Neural cell (in vitro differentiated cells): Measurements from ENCODE around the gene LTBP1. TPM values are rescaled to one million over a fixed set of nuclear protein-coding genes. Genes with fewer than 3 reads are reported as not detected.

Experiments used
- H2AFZ ChIP-seq: fragments of 200-600, 300-800 bp; sonication (generic), shearing (Covaris generic); 2 replicates; pipeline ENCODE4 v1.6.0; 2014; ENCODE audit warnings: low read depth, mild to moderate bottlenecking, antibody characterized with exemption, low read length, moderate library complexity
- H3F3A ChIP-seq: fragments of 200-600 bp; shearing (Covaris generic); 2 replicates; pipeline ENCODE4 v1.6.1; 2016; ENCODE audit warnings: mild to moderate bottlenecking, moderate library complexity, mixed read lengths, antibody characterized with exemption, low read length; ENCODE audit not compliant: insufficient read depth, poor library complexity, severe bottlenecking
- H3K27ac ChIP-seq: fragments of 200-600, 300-800 bp; sonication (generic), shearing (Covaris generic); 2 replicates; pipeline ENCODE4 v1.5.1; 2014; ENCODE audit warnings: mild to moderate bottlenecking, low read length, moderate library complexity
- H3K27me3 ChIP-seq: fragments of 300-800, 200-600 bp; sonication (generic), shearing (Covaris generic); 2 replicates; pipeline ENCODE4 v1.6.0; 2014; ENCODE audit warnings: mild to moderate bottlenecking, low read depth, low read length, moderate library complexity; ENCODE audit not compliant: insufficient read depth
- H3K36me3 ChIP-seq: fragments of 300-800, 200-600 bp; sonication (generic), shearing (Covaris generic); 2 replicates; pipeline ENCODE4 v1.5.1; 2014; ENCODE audit warnings: mild to moderate bottlenecking, antibody characterized with exemption, low read length, moderate library complexity; ENCODE audit not compliant: insufficient read depth
- H3K4me2 ChIP-seq: fragments of 300-800, 200-600 bp; sonication (generic), shearing (Covaris generic); 2 replicates; pipeline ENCODE4 v1.6.0; 2014; ENCODE audit warnings: mild to moderate bottlenecking, low read length
- H3K4me3 ChIP-seq: fragments of 300-800, 200-600 bp; sonication (generic), shearing (Covaris generic); 2 replicates; pipeline ENCODE4 v1.5.1; 2014; ENCODE audit warnings: mild to moderate bottlenecking, low read length, moderate library complexity
- H3K79me2 ChIP-seq: fragments of 200-600 bp; shearing (Covaris generic); replicated peaks from 2 replicates; pipeline ENCODE4 v1.6.0; 2014; ENCODE audit warnings: mild to moderate bottlenecking, low read length, moderate library complexity; ENCODE audit not compliant: insufficient read depth
- H3K9ac ChIP-seq: fragments of 300-800, 200-600 bp; sonication (generic), shearing (Covaris generic); 2 replicates; pipeline ENCODE4 v1.6.1; 2016; ENCODE audit warnings: mild to moderate bottlenecking, low read length, mixed read lengths
- H3K9me2 ChIP-seq: fragments of 200-600 bp; shearing (Covaris generic); 2 replicates; pipeline ENCODE4 v1.6.1; 2016; ENCODE audit warnings: mild to moderate bottlenecking, low read length, mixed read lengths; ENCODE audit not compliant: insufficient read depth
- H3K9me3 ChIP-seq: fragments of 200-600, 300-800 bp; sonication (generic), shearing (Covaris generic); 2 replicates; pipeline ENCODE4 v1.6.1; 2016; ENCODE audit warnings: mild to moderate bottlenecking, mixed run types, low read length, moderate library complexity, mixed read lengths
- H4K20me1 ChIP-seq: fragments of 200-600 bp; shearing (Covaris generic); 2 replicates; pipeline ENCODE4 v1.6.1; 2016; ENCODE audit warnings: mild to moderate bottlenecking, mixed run types; ENCODE audit not compliant: insufficient read depth
- CTCF ChIP-seq: fragments of 450-650 bp; IDR thresholded peaks from 2 replicates; pipeline ENCODE4 v1.5.1; 2014; ENCODE audit warnings: antibody characterized with exemption, mild to moderate bottlenecking, moderate library complexity; ENCODE audit not compliant: poor library complexity, severe bottlenecking
- EP300 ChIP-seq: fragments of 450-650 bp; conservative IDR thresholded peaks from 2 replicates; pipeline ENCODE4 v1.6.1; 2014; ENCODE audit warnings: antibody characterized with exemption, mild to moderate bottlenecking, moderate library complexity; ENCODE audit not compliant: poor library complexity, severe bottlenecking
- EZH2 ChIP-seq: fragments of 200-600, 300-800 bp; shearing (Covaris generic), sonication (generic); IDR thresholded peaks from 2 replicates; pipeline ENCODE4 v1.6.1; 2014; ENCODE audit warnings: antibody characterized with exemption, low read length, borderline replicate concordance, mild to moderate bottlenecking; ENCODE audit not compliant: insufficient read depth, poor library complexity, severe bottlenecking
- MXI1 ChIP-seq: fragments of 450-650 bp; conservative IDR thresholded peaks from 2 replicates; pipeline ENCODE4 v1.6.1; 2014; ENCODE audit warnings: antibody characterized with exemption, mild to moderate bottlenecking; ENCODE audit not compliant: poor library complexity, severe bottlenecking
- POLR2AphosphoS5 ChIP-seq: IDR thresholded peaks from 2 replicates; pipeline ENCODE4 v1.6.1; 2012
- RAD21 ChIP-seq: fragments of 450-650 bp; conservative IDR thresholded peaks from 2 replicates; pipeline ENCODE4 v1.6.1; 2014; ENCODE audit warnings: antibody characterized with exemption, mild to moderate bottlenecking, moderate library complexity
- REST ChIP-seq: IDR thresholded peaks from 2 replicates; pipeline ENCODE4 v1.6.1; 2012; ENCODE audit warnings: borderline replicate concordance
- SMC3 ChIP-seq: fragments of 450-650 bp; conservative IDR thresholded peaks from 2 replicates; pipeline ENCODE4 v1.6.1; 2014; ENCODE audit warnings: antibody characterized with exemption, mild to moderate bottlenecking, moderate library complexity; ENCODE audit not compliant: poor library complexity
- TAF1 ChIP-seq: IDR thresholded peaks from 2 replicates; pipeline ENCODE4 v1.6.1; 2012; ENCODE audit warnings: low read depth
- polyA plus RNA-seq: library from polyadenylated mRNA; depleted of rRNA; stranded (reverse); fragments of >200 nt; gene quantifications from 2 replicates; pipeline ENCODE4 v1.2.3, GENCODE V29; 2014

LTBP1 gene
- polyA plus RNA-seq, 1 donor from 2014 or later: 1.8 TPM

GRCh38 chr2:33312355-33312754, 365.6 kb downstream of the LTBP1 start:
- no peaks in the 10 kb centered on the region for H3K36me3 ChIP-seq
- H3K9me2 ChIP-seq: no peaks in the 10 kb centered on the region
- no peaks in the 10 kb centered on the region for H4K20me1 ChIP-seq
- H3K27me3 ChIP-seq: no peaks in the 10 kb centered on the region
- no peak overlapping the region for H3K27ac ChIP-seq
- no peak overlapping the region for H2AFZ ChIP-seq
- no peak overlapping the region for H3K9ac ChIP-seq
- no peaks in the 10 kb centered on the region for H3K9me3 ChIP-seq
- no peak overlapping the region for H3K4me3 ChIP-seq
- TF ChIP-seq RAD21: no peak
- TF ChIP-seq MXI1: no peak
- TF ChIP-seq POLR2AphosphoS5: no peak
- no peak for TF ChIP-seq EZH2
- no peak for TF ChIP-seq SMC3
- TF ChIP-seq CTCF: no peak
- no peak for TF ChIP-seq TAF1
- TF ChIP-seq EP300: no peak
- no peak for TF ChIP-seq REST
- no peak overlapping the region for H3K4me2 ChIP-seq
- H3K79me2 ChIP-seq: no peaks in the 10 kb centered on the region
- H3F3A ChIP-seq: no peaks in the 10 kb centered on the region

- Histone ChIP-seq H3K4me2 (no peak overlapping the region), H3K4me3 (no peak overlapping the region), H3K9me2 (no peaks in the 10 kb centered on the region), H3K27me3 (no peaks in the 10 kb centered on the region), H3K36me3 (no peaks in the 10 kb centered on the region), H3K79me2 (no peaks in the 10 kb centered on the region), H3K27ac (no peak overlapping the region), H2AFZ (no peak overlapping the region), H3F3A (no peaks in the 10 kb centered on the region), H4K20me1 (no peaks in the 10 kb centered on the region), H3K9me3 (no peaks in the 10 kb centered on the region), H3K9ac (no peak overlapping the region)
- TF ChIP-seq POLR2AphosphoS5 (no peak), TAF1 (no peak), EZH2 (no peak), CTCF (no peak)
Measured at GRCh38 chr2:33313039-33313438, 366.3 kb downstream of the LTBP1 start.
